HFFc6 (cell line): ENCODE data around the gene B4GALNT3. TPM values are rescaled to one million over a fixed set of nuclear protein-coding genes. Genes with fewer than 3 reads are reported as not detected.

ENCODE experiments used
- DNase-seq: peaks from one replicate; pipeline ENCODE4 v3.0.0-alpha.2; 2018
- H3K27ac Mint-ChIP-seq: 2 replicates; pipeline ENCODE4 v1.8.0; 2020; ENCODE audit warnings: mild to moderate bottlenecking, mixed read lengths
- H3K27me3 Mint-ChIP-seq: 2 replicates; pipeline ENCODE4 v1.8.0; 2021; ENCODE audit warnings: mild to moderate bottlenecking, moderate library complexity, mixed read lengths; ENCODE audit not compliant: insufficient read depth
- H3K36me3 Mint-ChIP-seq: 2 replicates; pipeline ENCODE4 v1.8.0; 2021; ENCODE audit warnings: low read depth, mixed read lengths
- H3K4me1 Mint-ChIP-seq: 2 replicates; pipeline ENCODE4 v1.8.0; 2020; ENCODE audit warnings: low read depth, mixed read lengths
- H3K4me3 Mint-ChIP-seq: 2 replicates; pipeline ENCODE4 v1.8.0; 2020; ENCODE audit warnings: mild to moderate bottlenecking, moderate library complexity, mixed read lengths
- H3K9me3 Mint-ChIP-seq: 2 replicates; pipeline ENCODE4 v1.8.0; 2020; ENCODE audit warnings: mild to moderate bottlenecking, mixed read lengths
- CTCF ChIP-seq: fragments of 200-600 bp; sonication (generic); IDR thresholded peaks from 2 replicates; pipeline ENCODE4 v1.5.0; 2021; ENCODE audit warnings: antibody characterized with exemption, mild to moderate bottlenecking
- total RNA-seq, 6 experiments: library from RNA; stranded (reverse); fragmentation: NEBNext Ultra II Directional; extraction: Animal tissue kit (Norgen Biotek cat#: 25700); gene quantifications; 2 replicates in 1 of 6; 3 replicates in 5 of 6; pipeline ENCODE4 v1.2.3, GENCODE V29; 2021

Gene B4GALNT3
- total RNA-seq, 6 experiments from 2014 or later = not detected

DNA sequence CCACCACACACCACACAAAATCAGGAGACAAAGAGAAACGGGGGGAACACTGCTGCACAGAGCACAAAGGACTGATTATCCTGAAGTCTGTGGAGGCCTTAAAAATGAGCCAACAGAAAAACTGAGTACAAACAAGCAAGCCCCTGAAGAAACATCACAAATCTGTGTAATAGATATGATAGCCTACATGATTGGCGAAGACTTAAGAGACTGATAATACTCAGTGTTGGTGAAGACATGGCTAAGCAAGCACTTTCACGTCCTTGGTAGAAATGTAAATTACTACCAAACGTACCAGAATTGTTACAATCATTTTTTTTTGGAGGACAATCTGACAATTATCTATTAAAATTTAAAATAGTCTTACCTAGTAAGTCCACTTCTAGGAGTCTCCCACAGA is 128.9 kb downstream of the B4GALNT3 start:
- H3K4me3 Mint-ChIP-seq = no peak overlapping the region
- no peak for TF ChIP-seq CTCF
- peaks cover 29% of the 10 kb centered on the region for H3K27me3 Mint-ChIP-seq
- no peaks in the 10 kb centered on the region for H3K4me1 Mint-ChIP-seq
- 0 out of 2 replicates have a peak, but pooled peaks cover 4% of the 10 kb centered on the region for H3K9me3 Mint-ChIP-seq
- H3K36me3 Mint-ChIP-seq = no peaks in the 10 kb centered on the region
- no peak overlapping the region for H3K27ac Mint-ChIP-seq
- no peak for DNase-seq

GRCh38 chr12:590206-590750 is 130.5 kb downstream of the B4GALNT3 start:
- DNase-seq = no peak
- no peaks in the 10 kb centered on the region for H3K36me3 Mint-ChIP-seq
- H3K27ac Mint-ChIP-seq = no peak overlapping the region
- no peak for TF ChIP-seq CTCF
- H3K4me3 Mint-ChIP-seq = no peak overlapping the region
- H3K27me3 Mint-ChIP-seq = peaks cover 40% of the 10 kb centered on the region
- no peaks in the 10 kb centered on the region for H3K4me1 Mint-ChIP-seq
- 0 out of 2 replicates have a peak, but pooled peaks cover 4% of the 10 kb centered on the region for H3K9me3 Mint-ChIP-seq

- Mint-ChIP-seq H3K9me3 (0 out of 2 replicates have a peak, but pooled peaks cover 4% of the 10 kb centered on the region), H3K4me3 (no peak overlapping the region), H3K27me3 (peaks cover 37% of the 10 kb centered on the region), H3K4me1 (no peaks in the 10 kb centered on the region), H3K27ac (no peak overlapping the region), H3K36me3 (no peaks in the 10 kb centered on the region)
- DNase-seq = no peak
- TF ChIP-seq CTCF = peak; percentile 18; the same call in 1 of the 2 replicates
Measured at GRCh38 chr12:591167-592023, 131.7 kb downstream of the B4GALNT3 start.

- H3K9me3 Mint-ChIP-seq = 0 out of 2 replicates have a peak, but pooled peaks cover 4% of the 10 kb centered on the region
- H3K27ac Mint-ChIP-seq = no peak overlapping the region
- no peaks in the 10 kb centered on the region for H3K4me1 Mint-ChIP-seq
- peaks cover 40% of the 10 kb centered on the region for H3K27me3 Mint-ChIP-seq
- no peak overlapping the region for H3K4me3 Mint-ChIP-seq
- DNase-seq = no peak
- no peaks in the 10 kb centered on the region for H3K36me3 Mint-ChIP-seq
- TF ChIP-seq CTCF = no peak
Measured at GRCh38 chr12:592024-592505, 132.3 kb downstream of the B4GALNT3 start.

- Mint-ChIP-seq H3K27ac (no peak overlapping the region), H3K4me1 (no peaks in the 10 kb centered on the region), H3K36me3 (no peaks in the 10 kb centered on the region), H3K9me3 (0 out of 2 replicates have a peak, but pooled peaks cover under 1% of the 10 kb centered on the region), H3K4me3 (no peak overlapping the region), H3K27me3 (peaks cover 31% of the 10 kb centered on the region)
- TF ChIP-seq CTCF = no peak
- DNase-seq = no peak
Measured at GRCh38 chr12:593396-594270, 133.9 kb downstream of the B4GALNT3 start.
